ENCODE data around the gene AFMID. TPM values are rescaled to one million over a fixed set of nuclear protein-coding genes. Genes with fewer than 3 reads are reported as not detected.

AFMID gene
- total and polyA plus RNA-seq, 2 of the 13 experiments (the other 11 are each of a cell fraction or from before 2014, with no cell fraction given), result 249 to 270 TPM

DNA sequence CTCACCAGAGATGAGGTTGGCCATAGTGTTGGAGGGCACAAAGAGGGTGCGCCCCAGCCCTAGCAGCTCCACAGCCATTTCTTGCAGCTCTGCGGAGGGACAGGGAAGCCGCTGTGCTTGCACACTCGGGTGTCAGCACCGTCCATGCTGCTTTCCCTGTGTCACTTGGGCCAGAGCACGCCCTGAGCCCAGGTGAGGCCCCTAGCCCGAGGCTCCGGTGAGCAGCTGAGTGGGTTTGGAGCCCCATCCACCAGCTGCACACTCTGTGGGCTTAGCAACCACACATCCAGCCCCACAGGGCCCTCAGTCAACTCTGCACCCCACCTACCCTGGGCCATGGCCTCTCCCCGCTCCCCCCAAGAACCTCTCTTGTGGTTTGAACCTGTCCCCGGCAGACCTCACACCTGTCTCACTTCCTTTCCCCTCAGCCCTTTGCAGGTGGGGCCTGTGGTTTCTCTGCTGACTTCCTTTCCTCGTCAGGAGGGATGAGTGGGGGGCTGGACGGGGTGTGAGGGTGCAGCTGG, 65.0 kb downstream of the AFMID start:
- TF ChIP-seq HCFC1 (IDR thresholded peaks at IDR 0.05; ENCODE audit: low read depth, low read length) (no peak), AGO1 (IDR thresholded peaks at IDR 0.05; ENCODE audit: low read depth, low read length, poor library complexity, severe bottlenecking) (peak; percentile 21), RORA (CRISPR knock-in tag; IDR thresholded peaks at IDR 0.05) (no peak), ASH2L (IDR thresholded peaks at IDR 0.05; ENCODE audit: insufficient read length, low read depth, low read length) (no peak)
- no peak overlapping the region for H3K27ac ChIP-seq (ENCODE audit: extremely low read length, insufficient read depth, low read length)
- no peaks in the 10 kb centered on the region for H3K79me2 ChIP-seq (ENCODE audit: insufficient read depth, low read length)
- no peak for DNase-seq (ENCODE audit: low spot score)
- WGBS (ENCODE audit: low lambda C conversion rate), result 45% methylated on average over 5 of the region's 12 CpGs
- peaks cover 2 to 28% of the 10 kb centered on the region in 2 experiments; a peak in 4 of 5 replicates for H3K27me3 ChIP-seq (ENCODE audit: control insufficient read depth in 1 of 2, insufficient read depth in 2 of 2, low read length in 2 of 2)
- no peak overlapping the region for H3K9ac ChIP-seq (ENCODE audit: insufficient read depth, low read depth, low read length)
- no peaks in the 10 kb centered on the region for H4K20me1 ChIP-seq (ENCODE audit: insufficient read depth, low read length)
- H2AFZ ChIP-seq (ENCODE audit: low read length), result no peak overlapping the region
- no peaks in the 10 kb centered on the region for H3K9me3 ChIP-seq (ENCODE audit: low read length)
- no peak for ATAC-seq
- peaks cover 73% of the 10 kb centered on the region for H3K4me1 ChIP-seq (ENCODE audit: insufficient read depth, low read length)
- no TSS peak for BruUV-seq (replicated peaks)
- FAIRE-seq, result no peak
- ChIA-PET POLR2A (interaction anchor here (0.6 to 2.7 kb wide), 5 partner anchors 8 to 170 kb away, joined by 3 to 16 read pairs (median 5); partner anchors contain the start of gene C17orf99), CTCF (ENCODE audit: low intra/inter-chr PET ratio, low total read pairs) (interaction anchor here (1.4 kb wide), 1 partner anchor 139 kb away, joined by 3 read pairs; no protein-coding TSS in a partner anchor)
- no peaks in the 10 kb centered on the region for H3K36me3 ChIP-seq (replicated peaks in 1 of 2; ENCODE audit: control insufficient read depth in 1 of 2, insufficient read depth in 2 of 2, low read length in 2 of 2)
- H3K4me2 ChIP-seq (ENCODE audit: low read depth, low read length), result no peak overlapping the region
- intact Hi-C loops (cut with micrococcal nuclease; ENCODE audit: unreplicated experiment) (loop anchor here (5.0 to 10.0 kb wide), 2 partner anchors 63 to 170 kb away; no protein-coding TSS in a partner anchor), in situ Hi-C loops (cut with HindIII; ENCODE audit: extremely low pct_ligation_motif_present, low pct_unique_long_range_greater_than_20kb) (no loop called here)
- no peak overlapping the region for H3K4me3 ChIP-seq (replicated peaks in 1 of 3; ENCODE audit: insufficient read depth in 1 of 3, low read depth in 2 of 3, low read length in 3 of 3)

DNA sequence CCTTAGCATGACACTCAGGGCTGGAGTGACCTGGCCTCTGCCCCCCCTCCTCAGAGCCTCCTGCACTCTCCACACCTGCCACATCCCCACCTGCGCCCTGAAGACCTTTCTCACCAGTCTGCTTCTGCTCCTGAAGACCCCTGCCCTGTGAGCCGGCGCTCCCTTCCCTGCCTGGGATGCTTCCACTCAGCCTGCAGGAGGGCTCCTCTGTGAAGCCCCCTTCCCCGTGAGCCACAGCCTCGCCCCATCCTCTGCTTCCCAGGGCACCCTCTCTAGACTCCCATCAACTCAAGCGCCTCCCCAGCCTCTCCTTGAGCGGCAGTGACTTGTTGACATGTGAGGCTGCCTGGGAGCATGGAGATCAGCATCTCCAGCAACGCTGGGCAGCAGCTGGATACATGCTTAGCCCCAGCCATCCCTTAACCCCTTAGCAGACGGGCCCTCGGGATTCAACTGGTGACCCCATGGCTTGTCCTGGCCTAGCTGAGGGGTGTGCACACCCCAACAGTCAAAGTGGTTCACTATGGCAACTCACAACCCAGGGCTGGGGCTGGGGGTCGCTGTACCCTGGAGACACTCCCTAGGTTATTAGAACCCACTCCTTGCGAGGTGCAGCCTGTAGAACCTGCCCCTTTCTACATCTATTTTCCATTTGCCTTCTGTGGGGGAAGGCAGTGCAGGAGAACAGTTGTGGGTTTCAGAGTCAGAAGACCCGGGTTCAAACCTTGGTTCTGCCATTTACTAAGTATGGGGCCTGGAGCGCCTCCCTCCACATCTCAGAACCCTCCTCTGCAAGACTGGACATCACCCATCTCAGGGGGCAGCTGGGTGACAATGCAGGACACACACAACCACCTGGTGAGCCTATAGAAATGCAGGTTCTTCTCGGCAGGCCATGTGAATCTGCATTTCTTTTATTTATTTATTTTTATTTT, 65.8 kb downstream of the AFMID start:
- Histone ChIP-seq H3K9ac (ENCODE audit: insufficient read depth, low read depth, low read length) (no peak overlapping the region), H3K36me3 (replicated peaks in 1 of 2; ENCODE audit: control insufficient read depth in 1 of 2, insufficient read depth in 2 of 2, low read length in 2 of 2) (no peaks in the 10 kb centered on the region), H3K4me1 (ENCODE audit: insufficient read depth, low read length) (peaks cover 73% of the 10 kb centered on the region), H3K4me2 (ENCODE audit: low read depth, low read length) (no peak overlapping the region), H2AFZ (ENCODE audit: low read length) (no peak overlapping the region), H3K79me2 (ENCODE audit: insufficient read depth, low read length) (no peaks in the 10 kb centered on the region), H3K9me3 (ENCODE audit: low read length) (no peaks in the 10 kb centered on the region), H3K27me3 (ENCODE audit: control insufficient read depth in 1 of 2, insufficient read depth in 2 of 2, low read length in 2 of 2) (peaks cover 2 to 36% of the 10 kb centered on the region in 2 experiments; a peak in 4 of 5 replicates), H4K20me1 (ENCODE audit: insufficient read depth, low read length) (no peaks in the 10 kb centered on the region), H3K27ac (ENCODE audit: extremely low read length, insufficient read depth, low read length) (no peak overlapping the region), H3K4me3 (replicated peaks in 1 of 3; ENCODE audit: insufficient read depth in 1 of 3, low read depth in 2 of 3, low read length in 3 of 3) (no peak overlapping the region)
- ATAC-seq (no peak), DNase-seq (ENCODE audit: low spot score) (no peak), FAIRE-seq (no peak)
- 63% methylated on average over 15 of the region's 15 CpGs for WGBS (ENCODE audit: low lambda C conversion rate)
- ChIA-PET CTCF (ENCODE audit: low intra/inter-chr PET ratio, low total read pairs) (interaction anchor here (1.4 kb wide), 1 partner anchor 140 kb away, joined by 3 read pairs; no protein-coding TSS in a partner anchor), POLR2A (interaction anchor here (2.7 kb wide), 1 partner anchor 11 kb away, joined by 16 read pairs; no protein-coding TSS in a partner anchor)
- in situ Hi-C loops (cut with HindIII; ENCODE audit: extremely low pct_ligation_motif_present, low pct_unique_long_range_greater_than_20kb) (no loop called here), intact Hi-C loops (cut with micrococcal nuclease; ENCODE audit: unreplicated experiment) (loop anchor here (5.0 to 10.0 kb wide), 2 partner anchors 62 to 169 kb away; no protein-coding TSS in a partner anchor)
- TF ChIP-seq ZNF713 (CRISPR knock-in tag; IDR thresholded peaks at IDR 0.05) (no peak), ZNF737 (CRISPR knock-in tag; IDR thresholded peaks at IDR 0.05; ENCODE audit: borderline replicate concordance) (0 out of 2 replicates have a peak, but pooled peaks have one; percentile 65), ZNF326 (CRISPR knock-in tag; IDR thresholded peaks at IDR 0.05; ENCODE audit: borderline replicate concordance) (peak; percentile 64; the same call in 1 of the 2 replicates), POLR2A (IDR thresholded peaks at IDR 0.05; ENCODE audit: insufficient read depth in 1 of 2, low read depth in 2 of 2, low read length in 2 of 2) (0 out of 4 replicates have a peak, but pooled peaks of 1 of the 2 experiments have one; percentile 9), SP140L (CRISPR knock-in tag; IDR thresholded peaks at IDR 0.05; ENCODE audit: borderline replicate concordance) (no peak)
- TF ChIP-seq, protein P1, sequence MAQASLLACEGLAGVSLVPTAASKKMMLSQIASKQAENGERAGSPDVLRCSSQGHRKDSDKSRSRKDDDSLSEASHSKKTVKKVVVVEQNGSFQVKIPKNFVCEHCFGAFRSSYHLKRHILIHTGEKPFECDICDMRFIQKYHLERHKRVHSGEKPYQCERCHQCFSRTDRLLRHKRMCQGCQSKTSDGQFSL (CRISPR knock-in tag; IDR thresholded peaks at IDR 0.05), result peak; percentile 41; the same call in 1 of the 2 replicates
- TF ChIP-seq, protein P2, sequence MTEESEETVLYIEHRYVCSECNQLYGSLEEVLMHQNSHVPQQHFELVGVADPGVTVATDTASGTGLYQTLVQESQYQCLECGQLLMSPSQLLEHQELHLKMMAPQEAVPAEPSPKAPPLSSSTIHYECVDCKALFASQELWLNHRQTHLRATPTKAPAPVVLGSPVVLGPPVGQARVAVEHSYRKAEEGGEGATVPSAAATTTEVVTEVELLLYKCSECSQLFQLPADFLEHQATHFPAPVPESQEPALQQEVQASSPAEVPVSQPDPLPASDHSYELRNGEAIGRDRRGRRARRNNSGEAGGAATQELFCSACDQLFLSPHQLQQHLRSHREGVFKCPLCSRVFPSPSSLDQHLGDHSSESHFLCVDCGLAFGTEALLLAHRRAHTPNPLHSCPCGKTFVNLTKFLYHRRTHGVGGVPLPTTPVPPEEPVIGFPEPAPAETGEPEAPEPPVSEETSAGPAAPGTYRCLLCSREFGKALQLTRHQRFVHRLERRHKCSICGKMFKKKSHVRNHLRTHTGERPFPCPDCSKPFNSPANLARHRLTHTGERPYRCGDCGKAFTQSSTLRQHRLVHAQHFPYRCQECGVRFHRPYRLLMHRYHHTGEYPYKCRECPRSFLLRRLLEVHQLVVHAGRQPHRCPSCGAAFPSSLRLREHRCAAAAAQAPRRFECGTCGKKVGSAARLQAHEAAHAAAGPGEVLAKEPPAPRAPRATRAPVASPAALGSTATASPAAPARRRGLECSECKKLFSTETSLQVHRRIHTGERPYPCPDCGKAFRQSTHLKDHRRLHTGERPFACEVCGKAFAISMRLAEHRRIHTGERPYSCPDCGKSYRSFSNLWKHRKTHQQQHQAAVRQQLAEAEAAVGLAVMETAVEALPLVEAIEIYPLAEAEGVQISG (CRISPR knock-in tag; IDR thresholded peaks at IDR 0.05), result 0 out of 2 replicates have a peak, but pooled peaks have one; percentile 15
- BruUV-seq (replicated peaks), result no TSS peak

Data from HepG2 (cell line).